Stomach (tissue), 4 donors: ENCODE data around the gene CCN5.

ENCODE experiments used
- CTCF ChIP-seq, 7 experiments: fragments of 450-650 bp in 4 of 7; fragments of 200-600 bp in 3 of 7; sonication (generic) in 3 of 7; IDR thresholded peaks; one replicate each; pipeline ENCODE4 v1.5.1; 2016 to 2019; ENCODE audit warnings: antibody characterized with exemption in 7 of 7, control low read depth in 2 of 7, mild to moderate bottlenecking in 1 of 7
- EP300 ChIP-seq: sonication (generic); formaldehyde crosslinking; IDR thresholded peaks from one replicate; pipeline ENCODE4 v1.6.1; 2017; ENCODE audit warnings: antibody characterized with exemption

- no peak for TF ChIP-seq CTCF (IDR thresholded peaks at IDR 0.05)
- TF ChIP-seq EP300 = no peak
Measured at GRCh38 chr20:44742304-44743079, 27.3 kb downstream of the CCN5 start.
